Panc1 (cell line): Measurements from ENCODE around the gene C11orf21. TPM values are rescaled to one million over a fixed set of nuclear protein-coding genes. Genes with fewer than 3 reads are reported as not detected.

Experiments used
- ATAC-seq: fragments of 200-7000 bp; cut with Tn5 transposase; 2 replicates; pipeline ENCODE4 v1.9.1; 2020; ENCODE audit warnings: mild to moderate bottlenecking, moderate library complexity
- BruUV-seq: library from RNA; stranded (reverse); fragments of 400-500 nt; replicated peaks from 2 replicates; lab custom pipeline; 2021; lab: Mats Ljungman, UMichigan
- CTCF ChIA-PET: fragments of 300-600 bp; sonication (Branson Sonifier 250); formaldehyde crosslinking; loops from one replicate; lab custom pipeline; 2022; ENCODE audit warnings: antibody characterized with exemption; lab: Charles Lee
- POLR2A ChIA-PET: fragments of 300-600 bp; sonication (Branson Sonifier 250); formaldehyde crosslinking; loops from one replicate; lab custom pipeline; 2022; ENCODE audit warnings: antibody characterized with exemption; lab: Charles Lee
- DNase-seq: peaks from one replicate; pipeline ENCODE4 v3.0.0-alpha.2; 2010; ENCODE audit warnings: low read depth, low spot score
- H3K27ac ChIP-seq: 2 replicates; pipeline ENCODE4 v1.5.1; 2011; ENCODE audit warnings: mild to moderate bottlenecking, low read length, inconsistent platforms
- H3K27me3 ChIP-seq: fragments of 200-500 bp; sonication (Bioruptor generic); 2 replicates; pipeline ENCODE4 v1.6.0; 2014; ENCODE audit warnings: low read length, inconsistent platforms; ENCODE audit not compliant: control insufficient read depth, insufficient read depth
- H3K36me3 ChIP-seq: fragments of 200-500 bp; sonication (Bioruptor generic); 2 replicates; pipeline ENCODE4 v1.5.1; 2014; ENCODE audit warnings: inconsistent platforms, mild to moderate bottlenecking, low read length, moderate library complexity; ENCODE audit not compliant: control insufficient read depth, insufficient read depth
- H3K4me1 ChIP-seq: 2 replicates; pipeline ENCODE4 v1.5.1; 2011; ENCODE audit warnings: inconsistent platforms, mild to moderate bottlenecking, low read length, moderate library complexity; ENCODE audit not compliant: control insufficient read depth, insufficient read depth
- H3K4me3 ChIP-seq, 2 experiments: 2 replicates each; pipeline ENCODE4 v1.5.1; 2011 to 2012; ENCODE audit warnings: low read depth in 2 of 2, low read length in 2 of 2, mild to moderate bottlenecking in 2 of 2, inconsistent platforms in 1 of 2, moderate library complexity in 1 of 2
- H3K9me3 ChIP-seq: fragments of 200-500 bp; sonication (Bioruptor generic); 2 replicates; pipeline ENCODE4 v1.5.1; 2014; ENCODE audit warnings: low read depth, mild to moderate bottlenecking, inconsistent platforms, low read length, moderate library complexity; ENCODE audit not compliant: control insufficient read depth, insufficient read depth
- CTCF ChIP-seq: fragments of 450-650 bp; IDR thresholded peaks from 2 replicates; pipeline ENCODE4 v1.5.1; 2017; ENCODE audit warnings: mild to moderate bottlenecking
- POLR2AphosphoS5 ChIP-seq: IDR thresholded peaks from 2 replicates; pipeline ENCODE4 v1.6.1; 2012; ENCODE audit warnings: mild to moderate bottlenecking, low read depth, low read length, moderate library complexity
- SIN3A ChIP-seq: IDR thresholded peaks from 2 replicates; pipeline ENCODE4 v1.6.1; 2012; ENCODE audit warnings: low read depth, mild to moderate bottlenecking, low read length, moderate library complexity, borderline replicate concordance; ENCODE audit not compliant: insufficient read depth
- TCF7L2 ChIP-seq: IDR thresholded peaks from 2 replicates; pipeline ENCODE4 v1.6.1; 2011; ENCODE audit warnings: mild to moderate bottlenecking, low read depth, low read length, inconsistent platforms
- in situ Hi-C: cut with HindIII; loops from 2 replicates; pipeline ENCODE4 v1.10.0; 2016; ENCODE audit warnings: low sequenced_read_pairs, low pct_unique_long_range_greater_than_20kb
- intact Hi-C: fragments of 100-400 bp; cut with micrococcal nuclease; formaldehyde crosslinking; loops from one replicate; pipeline ENCODE4 v1.10.0; 2022; ENCODE audit not compliant: unreplicated experiment
- total RNA-seq: library from RNA; stranded (reverse); gene quantifications from one replicate; pipeline ENCODE4 v1.2.1, GENCODE V29; 2021; ENCODE audit not compliant: unreplicated experiment
- TF ChIP-seq, protein P1 (sequence below), 2 experiments: IDR thresholded peaks; 2 replicates each; pipeline ENCODE4 v1.6.1; 2011 to 2012; ENCODE audit warnings: low read depth in 2 of 2, control low read depth in 1 of 2, low read length in 1 of 2, mild to moderate bottlenecking in 1 of 2, moderate library complexity in 1 of 2; ENCODE audit not compliant: insufficient read depth in 1 of 2

The C11orf21 gene
- total RNA-seq, 1 experiment from 2014 or later: 0.31 TPM

- ChIA-PET CTCF (no interaction called here), POLR2A (no interaction called here)
- TF ChIP-seq, protein P1, sequence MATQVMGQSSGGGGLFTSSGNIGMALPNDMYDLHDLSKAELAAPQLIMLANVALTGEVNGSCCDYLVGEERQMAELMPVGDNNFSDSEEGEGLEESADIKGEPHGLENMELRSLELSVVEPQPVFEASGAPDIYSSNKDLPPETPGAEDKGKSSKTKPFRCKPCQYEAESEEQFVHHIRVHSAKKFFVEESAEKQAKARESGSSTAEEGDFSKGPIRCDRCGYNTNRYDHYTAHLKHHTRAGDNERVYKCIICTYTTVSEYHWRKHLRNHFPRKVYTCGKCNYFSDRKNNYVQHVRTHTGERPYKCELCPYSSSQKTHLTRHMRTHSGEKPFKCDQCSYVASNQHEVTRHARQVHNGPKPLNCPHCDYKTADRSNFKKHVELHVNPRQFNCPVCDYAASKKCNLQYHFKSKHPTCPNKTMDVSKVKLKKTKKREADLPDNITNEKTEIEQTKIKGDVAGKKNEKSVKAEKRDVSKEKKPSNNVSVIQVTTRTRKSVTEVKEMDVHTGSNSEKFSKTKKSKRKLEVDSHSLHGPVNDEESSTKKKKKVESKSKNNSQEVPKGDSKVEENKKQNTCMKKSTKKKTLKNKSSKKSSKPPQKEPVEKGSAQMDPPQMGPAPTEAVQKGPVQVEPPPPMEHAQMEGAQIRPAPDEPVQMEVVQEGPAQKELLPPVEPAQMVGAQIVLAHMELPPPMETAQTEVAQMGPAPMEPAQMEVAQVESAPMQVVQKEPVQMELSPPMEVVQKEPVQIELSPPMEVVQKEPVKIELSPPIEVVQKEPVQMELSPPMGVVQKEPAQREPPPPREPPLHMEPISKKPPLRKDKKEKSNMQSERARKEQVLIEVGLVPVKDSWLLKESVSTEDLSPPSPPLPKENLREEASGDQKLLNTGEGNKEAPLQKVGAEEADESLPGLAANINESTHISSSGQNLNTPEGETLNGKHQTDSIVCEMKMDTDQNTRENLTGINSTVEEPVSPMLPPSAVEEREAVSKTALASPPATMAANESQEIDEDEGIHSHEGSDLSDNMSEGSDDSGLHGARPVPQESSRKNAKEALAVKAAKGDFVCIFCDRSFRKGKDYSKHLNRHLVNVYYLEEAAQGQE (IDR thresholded peaks at IDR 0.05; ENCODE audit: insufficient read depth in 1 of 2, low read depth in 2 of 2, low read length in 1 of 2): no peak
- no peak for TF ChIP-seq TCF7L2
- TF ChIP-seq SIN3A: no peak
- TF ChIP-seq POLR2AphosphoS5: no peak
- TF ChIP-seq CTCF: no peak
- DNase-seq (no peak), ATAC-seq (no peak)
- Histone ChIP-seq H3K4me3 (no peak overlapping the region), H3K4me1 (no peaks in the 10 kb centered on the region), H3K9me3 (no peaks in the 10 kb centered on the region), H3K27ac (no peak overlapping the region), H3K27me3 (peaks cover 6% of the 10 kb centered on the region), H3K36me3 (no peaks in the 10 kb centered on the region)
- intact Hi-C loops (no loop called here), in situ Hi-C loops (no loop called here)
- BruUV-seq: no TSS peak
Measured at GRCh38 chr11:2272228-2272945, 29.3 kb downstream of the C11orf21 start.

GRCh38 chr11:2271327-2272227, 30.1 kb downstream of the C11orf21 start:
- TF ChIP-seq POLR2AphosphoS5 (no peak), SIN3A (no peak), TCF7L2 (no peak)
- TF ChIP-seq, protein P1 (IDR thresholded peaks at IDR 0.05; ENCODE audit: insufficient read depth in 1 of 2, low read depth in 2 of 2, low read length in 1 of 2): no peak
- Histone ChIP-seq H3K27ac (no peak overlapping the region), H3K4me3 (no peak overlapping the region), H3K36me3 (no peaks in the 10 kb centered on the region), H3K27me3 (peaks cover 5% of the 10 kb centered on the region), H3K9me3 (no peaks in the 10 kb centered on the region), H3K4me1 (no peaks in the 10 kb centered on the region)
- intact Hi-C loops (no loop called here), in situ Hi-C loops (no loop called here)
- ChIA-PET POLR2A (no interaction called here), CTCF (no interaction called here)
- DNase-seq (no peak), ATAC-seq (no peak)
- BruUV-seq: no TSS peak
